ENCODE data around the gene HCFC1R1. TPM values are rescaled to one million over a fixed set of nuclear protein-coding genes. Genes with fewer than 3 reads are reported as not detected.
A peak's percentile ranks its signal among the peaks of the same experiment; 100 is the strongest.

Gene HCFC1R1
- total and polyA plus RNA-seq, 7 donors = 23.1 to 82.5 (median 52.9) TPM

- H3K4me3 ChIP-seq = no peak overlapping the region
- intact Hi-C loops (cut with DNase I) = no loop called here
- H3K27me3 ChIP-seq = peaks cover 40 to 98% (median 72%) of the 10 kb centered on the region in 3 donors
- TF ChIP-seq POLR2A (IDR thresholded peaks at IDR 0.05) (no peak), POLR2AphosphoS5 (IDR thresholded peaks at IDR 0.05) (no peak), EP300 (IDR thresholded peaks at IDR 0.05) (no peak)
- TF ChIP-seq, protein P1, sequence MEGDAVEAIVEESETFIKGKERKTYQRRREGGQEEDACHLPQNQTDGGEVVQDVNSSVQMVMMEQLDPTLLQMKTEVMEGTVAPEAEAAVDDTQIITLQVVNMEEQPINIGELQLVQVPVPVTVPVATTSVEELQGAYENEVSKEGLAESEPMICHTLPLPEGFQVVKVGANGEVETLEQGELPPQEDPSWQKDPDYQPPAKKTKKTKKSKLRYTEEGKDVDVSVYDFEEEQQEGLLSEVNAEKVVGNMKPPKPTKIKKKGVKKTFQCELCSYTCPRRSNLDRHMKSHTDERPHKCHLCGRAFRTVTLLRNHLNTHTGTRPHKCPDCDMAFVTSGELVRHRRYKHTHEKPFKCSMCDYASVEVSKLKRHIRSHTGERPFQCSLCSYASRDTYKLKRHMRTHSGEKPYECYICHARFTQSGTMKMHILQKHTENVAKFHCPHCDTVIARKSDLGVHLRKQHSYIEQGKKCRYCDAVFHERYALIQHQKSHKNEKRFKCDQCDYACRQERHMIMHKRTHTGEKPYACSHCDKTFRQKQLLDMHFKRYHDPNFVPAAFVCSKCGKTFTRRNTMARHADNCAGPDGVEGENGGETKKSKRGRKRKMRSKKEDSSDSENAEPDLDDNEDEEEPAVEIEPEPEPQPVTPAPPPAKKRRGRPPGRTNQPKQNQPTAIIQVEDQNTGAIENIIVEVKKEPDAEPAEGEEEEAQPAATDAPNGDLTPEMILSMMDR (IDR thresholded peaks at IDR 0.05) = no peak
- no peaks in the 10 kb centered on the region for H3K36me3 ChIP-seq
- no peak overlapping the region for H3K27ac ChIP-seq
- H3K4me1 ChIP-seq = peaks cover 0 to 11% (median 7%) of the 10 kb centered on the region in 4 donors
- WGBS, 2 donors = 17 to 68% methylated on average over 5 of the region's 5 CpGs
- DNase-seq = no peak
- H3K9me3 ChIP-seq = no peaks in the 10 kb centered on the region
These were observed 15.2 kb upstream of the HCFC1R1 start for GRCh38 chr16:3038896-3039295.

GRCh38 chr16:3038256-3038655 is 14.5 kb upstream of the HCFC1R1 start:
- TF ChIP-seq POLR2AphosphoS5 (IDR thresholded peaks at IDR 0.05) (no peak), EP300 (IDR thresholded peaks at IDR 0.05) (no peak), POLR2A (IDR thresholded peaks at IDR 0.05) (no peak)
- TF ChIP-seq, protein P1 (IDR thresholded peaks at IDR 0.05) = no peak

DNA sequence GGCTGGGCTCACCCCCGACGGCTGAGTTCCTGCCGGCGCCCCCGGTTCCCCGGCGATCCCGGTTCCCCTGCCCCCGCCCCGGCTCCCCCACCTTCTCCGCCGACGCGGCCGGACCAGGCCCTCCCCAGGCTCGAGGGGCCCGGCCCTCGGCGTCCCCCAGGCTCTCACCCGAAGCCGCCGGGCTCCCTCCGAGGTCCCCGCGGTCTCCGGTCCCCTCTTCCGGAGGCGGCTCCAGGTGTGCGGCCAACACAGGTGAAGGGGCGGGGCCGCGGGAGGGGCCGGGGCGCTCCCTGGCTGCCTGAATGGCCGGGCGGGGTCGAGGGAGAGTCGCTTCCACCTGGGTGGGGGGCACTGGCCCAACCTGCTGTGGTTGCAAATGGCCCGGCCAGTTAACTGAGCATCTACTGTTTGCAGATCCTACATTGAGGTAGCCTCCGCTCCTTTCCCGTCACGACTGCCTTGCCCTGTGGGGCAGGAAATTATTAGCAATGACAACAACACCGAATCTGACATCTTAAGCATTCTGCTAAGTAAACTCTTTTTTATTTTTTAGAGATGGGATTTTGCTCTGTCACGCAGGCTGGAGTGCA is 13.1 kb upstream of the HCFC1R1 start, which contains the start of gene BICDL2:
TSS of gene BICDL2 (minus strand) at position 219 of the 590 bp plus-strand sequence. CDS start 1,448 bp downstream, outside the sequence.
- H3K4me1 ChIP-seq = peaks cover 0 to 11% (median 7%) of the 10 kb centered on the region in 4 donors
- peak within 1 kb of the TSS in 2 of 4 donors; percentile 1 to 20 for H3K4me3 ChIP-seq
- H3K36me3 ChIP-seq = no peaks in the 10 kb centered on the region
- no peak for DNase-seq
- 2 to 6% methylated on average over 44 of the region's 44 CpGs for WGBS, 2 donors
- intact Hi-C loops (cut with DNase I) = no loop called here
- no peaks in the 10 kb centered on the region for H3K9me3 ChIP-seq
- H3K27me3 ChIP-seq = peaks cover 34 to 100% (median 74%) of the 10 kb centered on the region in 3 donors
- peak within 1 kb of the TSS in 1 of 4 donors; percentile 18 for H3K27ac ChIP-seq
- TF ChIP-seq, protein P1 (IDR thresholded peaks at IDR 0.05) = no peak
- TF ChIP-seq EP300 (IDR thresholded peaks at IDR 0.05) = no peak
- no peak for TF ChIP-seq POLR2A (IDR thresholded peaks at IDR 0.05)
- no peak for TF ChIP-seq POLR2AphosphoS5 (IDR thresholded peaks at IDR 0.05)

More at GRCh38 chr16:3038256-3038655, 14.5 kb upstream of the HCFC1R1 start:
- peaks cover 38 to 98% (median 68%) of the 10 kb centered on the region in 3 donors for H3K27me3 ChIP-seq
- no peaks in the 10 kb centered on the region for H3K9me3 ChIP-seq
- WGBS, 2 donors = 13 to 38% methylated on average over 11 of the region's 11 CpGs
- no peak for DNase-seq
- intact Hi-C loops (cut with DNase I) = no loop called here
- H3K4me1 ChIP-seq = peaks cover 0 to 11% (median 7%) of the 10 kb centered on the region in 4 donors
- H3K27ac ChIP-seq = no peak overlapping the region
- no peaks in the 10 kb centered on the region for H3K36me3 ChIP-seq
- H3K4me3 ChIP-seq = no peak overlapping the region

GRCh38 chr16:3035972-3036725 is 12.4 kb upstream of the HCFC1R1 start:
- no peaks in the 10 kb centered on the region for H3K9me3 ChIP-seq
- intact Hi-C loops (cut with DNase I) = no loop called here
- peaks cover 38 to 100% (median 79%) of the 10 kb centered on the region in 3 donors for H3K27me3 ChIP-seq
- H3K4me1 ChIP-seq = peaks cover 0 to 11% (median 7%) of the 10 kb centered on the region in 4 donors
- TF ChIP-seq, protein P1 (IDR thresholded peaks at IDR 0.05) = no peak
- TF ChIP-seq POLR2A (IDR thresholded peaks at IDR 0.05) = no peak
- no peak for TF ChIP-seq EP300 (IDR thresholded peaks at IDR 0.05)
- TF ChIP-seq POLR2AphosphoS5 (IDR thresholded peaks at IDR 0.05) = no peak
- WGBS, 2 donors = 2 to 3% methylated on average over 40 of the region's 40 CpGs
- H3K36me3 ChIP-seq = no peaks in the 10 kb centered on the region
- no peak for DNase-seq
- peak overlapping the region in 1 of 4 donors; percentile 18 for H3K27ac ChIP-seq
- H3K4me3 ChIP-seq = peak overlapping the region in 2 of 4 donors; percentile 1 to 20

All from sigmoid colon (tissue), 7 donors.